Measurements from ENCODE around the gene MKRN1.

GRCh38 chr7:140440593-140440992 lies 38.7 kb downstream of the MKRN1 start:
- TF ChIP-seq CTCF (IDR thresholded peaks at IDR 0.05) = no peak
- no peak for TF ChIP-seq POLR2A (IDR thresholded peaks at IDR 0.05)
- no peak for TF ChIP-seq EP300 (IDR thresholded peaks at IDR 0.05)
- TF ChIP-seq POLR2AphosphoS5 (IDR thresholded peaks at IDR 0.05) = no peak
